HepG2 (cell line): ENCODE data around the gene SLC26A4. TPM values are rescaled to one million over a fixed set of nuclear protein-coding genes. Genes with fewer than 3 reads are reported as not detected.

Experiments
- ATAC-seq: fragments of 200-7000 bp; cut with Tn5 transposase; 3 replicates; pipeline ENCODE4 v1.9.1; 2020; ENCODE audit warnings: mild to moderate bottlenecking, moderate library complexity
- Bru-seq: library from RNA; stranded (reverse); fragments of 400-500 nt; gene quantifications from one replicate; lab custom pipeline; 2021; lab: Mats Ljungman, UMichigan
- BruChase-seq, 2 experiments: library from RNA; stranded (reverse); fragments of 400-500 nt; gene quantifications; one replicate each; lab custom pipeline; 2021; lab: Mats Ljungman, UMichigan
- BruUV-seq: library from RNA; stranded (reverse); fragments of 400-500 nt; replicated peaks from 2 replicates; lab custom pipeline; 2021; lab: Mats Ljungman, UMichigan
- CTCF ChIA-PET: fragments of 300-600 bp; formaldehyde crosslinking; extraction: SDS; loops from one replicate; lab custom pipeline; 2021; ENCODE audit warnings: low total read pairs, inconsistent platforms, low intra/inter-chr PET ratio; lab: Yijun Ruan, JAX
- POLR2A ChIA-PET: fragments of 350-600 bp; sonication (Branson Sonifier 250); formaldehyde crosslinking; loops from one replicate; lab custom pipeline; 2020; ENCODE audit warnings: antibody characterized with exemption, inconsistent platforms; lab: Yijun Ruan, JAX
- DNase-seq: peaks from one replicate; pipeline ENCODE4 v3.0.0-alpha.2; 2015; ENCODE audit warnings: low spot score
- FAIRE-seq: peaks from 3 replicates; lab custom pipeline; 2011; peaks lifted over from hg19 to GRCh38; lab: Jason Lieb, UNC
- H2AFZ ChIP-seq: one replicate; pipeline ENCODE4 v1.6.1; 2011; ENCODE audit warnings: low read length, inconsistent platforms
- H3K27ac ChIP-seq: fragments of 300-600 bp; 3 replicates; pipeline ENCODE4 v1.8.0; 2011; ENCODE audit warnings: mixed run types, mild to moderate bottlenecking, mixed read lengths, low read length, inconsistent platforms; ENCODE audit not compliant: insufficient read depth; ENCODE audit errors: extremely low read length
- H3K27me3 ChIP-seq, 2 experiments: fragments of 200-600 bp in 1 of 2; 2 replicates in 1 of 2; 3 replicates in 1 of 2; pipeline versions ENCODE4 v1.6.0 to v1.8.0; 2011; ENCODE audit warnings: low read length in 2 of 2, mild to moderate bottlenecking in 2 of 2, moderate library complexity in 2 of 2, inconsistent platforms in 1 of 2; ENCODE audit not compliant: insufficient read depth in 2 of 2, control insufficient read depth in 1 of 2
- H3K36me3 ChIP-seq, 2 experiments: fragments of 200-600 bp in 1 of 2; replicated peaks in 1 of 2; 2 replicates in 1 of 2; 3 replicates in 1 of 2; pipeline versions ENCODE4 v1.5.1 to v1.8.0; 2011; ENCODE audit warnings: low read length in 2 of 2, inconsistent platforms in 1 of 2; ENCODE audit not compliant: insufficient read depth in 2 of 2, control insufficient read depth in 1 of 2
- H3K4me1 ChIP-seq: 2 replicates; pipeline ENCODE4 v1.5.1; 2012; ENCODE audit warnings: low read length, inconsistent platforms; ENCODE audit not compliant: insufficient read depth
- H3K4me2 ChIP-seq: 2 replicates; pipeline ENCODE4 v1.6.0; 2011; ENCODE audit warnings: low read depth, low read length, inconsistent platforms
- H3K4me3 ChIP-seq, 3 experiments: fragments of 200-600 bp in 1 of 3; sonication (generic), shearing (Covaris generic) in 1 of 3; replicated peaks in 1 of 3; 2 replicates each; pipeline ENCODE4 v1.5.1; 2011 to 2016; ENCODE audit warnings: low read length in 3 of 3, inconsistent platforms in 2 of 3, low read depth in 2 of 3, mild to moderate bottlenecking in 2 of 3, control low read depth in 1 of 3, mixed read lengths in 1 of 3; ENCODE audit not compliant: insufficient read depth in 1 of 3
- H3K79me2 ChIP-seq: one replicate; pipeline ENCODE4 v1.6.1; 2011; ENCODE audit warnings: low read length, inconsistent platforms; ENCODE audit not compliant: insufficient read depth
- H3K9ac ChIP-seq: 2 replicates; pipeline ENCODE4 v1.6.0; 2011; ENCODE audit warnings: mild to moderate bottlenecking, low read depth, low read length, inconsistent platforms; ENCODE audit not compliant: insufficient read depth
- H3K9me3 ChIP-seq: 2 replicates; pipeline ENCODE4 v1.5.1; 2012; ENCODE audit warnings: mild to moderate bottlenecking, low read length
- H4K20me1 ChIP-seq: 2 replicates; pipeline ENCODE4 v1.6.0; 2011; ENCODE audit warnings: inconsistent platforms, mild to moderate bottlenecking, low read length, moderate library complexity; ENCODE audit not compliant: insufficient read depth
- CSRNP2 ChIP-seq: sonication (generic); formaldehyde crosslinking; conservative IDR thresholded peaks from 2 replicates; pipeline ENCODE4 v1.8.0; 2022; ENCODE audit warnings: low read depth, missing genetic modification reagents
- GLI4 ChIP-seq: sonication (generic); formaldehyde crosslinking; IDR thresholded peaks from 2 replicates; pipeline ENCODE4 v1.5.1; 2020; ENCODE audit warnings: missing genetic modification reagents, mild to moderate bottlenecking, moderate library complexity, borderline replicate concordance
- GMEB1 ChIP-seq: sonication (generic); formaldehyde crosslinking; IDR thresholded peaks from 2 replicates; pipeline ENCODE4 v1.5.1; 2020; ENCODE audit warnings: missing genetic modification reagents, mild to moderate bottlenecking, borderline replicate concordance
- NFATC3 ChIP-seq: sonication (generic); formaldehyde crosslinking; IDR thresholded peaks from 2 replicates; pipeline ENCODE4 v1.5.1; 2020; ENCODE audit warnings: mild to moderate bottlenecking, missing genetic modification reagents
- PLRG1 ChIP-seq: fragments of 450-650 bp; conservative IDR thresholded peaks from 2 replicates; pipeline ENCODE4 v1.6.1; 2016
- RBM39 ChIP-seq: fragments of 200-400 bp; formaldehyde crosslinking; IDR thresholded peaks from one replicate; pipeline ENCODE4 v1.6.1; 2018; ENCODE audit warnings: antibody characterized with exemption, mild to moderate bottlenecking, low read depth, low read length; ENCODE audit not compliant: poor library complexity, severe bottlenecking
- RERE ChIP-seq: IDR thresholded peaks from 2 replicates; pipeline ENCODE4 v1.6.1; 2016; ENCODE audit warnings: low read depth, missing genetic modification reagents, missing compliant biosample characterization
- TEAD3 ChIP-seq: optimal IDR thresholded peaks from 2 replicates; pipeline ENCODE3; 2016; ENCODE audit warnings: borderline replicate concordance
- ZNF274 ChIP-seq: sonication (generic); formaldehyde crosslinking; IDR thresholded peaks from 2 replicates; pipeline ENCODE4 v1.5.1; 2020; ENCODE audit warnings: mild to moderate bottlenecking, missing genetic modification reagents
- WGBS: methylation state at CpG from one replicate; pipeline ENCODE4 v1.1.6; 2017; ENCODE audit warnings: low lambda C conversion rate; 5-methylcytosine and 5-hydroxymethylcytosine counted together
- in situ Hi-C: cut with HindIII; loops from 2 replicates; pipeline ENCODE4 v1.10.0; 2017; ENCODE audit warnings: low pct_unique_long_range_greater_than_20kb; ENCODE audit not compliant: extremely low pct_ligation_motif_present
- intact Hi-C: fragments of 100-400 bp; cut with micrococcal nuclease; formaldehyde crosslinking; loops from one replicate; pipeline ENCODE4 v1.10.0; 2022; ENCODE audit not compliant: unreplicated experiment
- long read RNA-seq, 2 experiments: library from RNA in 1 of 2; library from polyadenylated mRNA in 1 of 2; stranded (forward) in 1 of 2; unstranded in 1 of 2; transcript quantifications; one replicate each; pipeline ENCODE4 v2.0.0, GENCODE V29; 2019 to 2022
- polyA minus RNA-seq, 3 experiments: library from RNA; depleted of rRNA, polyadenylated mRNA; stranded (reverse); fragments of >200 nt; gene quantifications; 2 replicates each; pipeline ENCODE4 v1.2.3, GENCODE V29; 2011; ENCODE audit warnings: low replicate concordance in 1 of 3
- polyA plus RNA-seq, 8 experiments: library from polyadenylated mRNA; depleted of rRNA in 3 of 8; stranded (reverse) in 7 of 8; unstranded in 1 of 8; fragments of >200 nt; fragmentation: Illumina TruSeq in 4 of 8; extraction: Trizol in 4 of 8; gene quantifications; 2 replicates each; pipeline versions ENCODE4 v1.2.1 to v1.2.3, GENCODE V29; 2011 to 2016; ENCODE audit warnings: low read depth in 4 of 8, missing spikeins in 1 of 8, mixed read lengths in 1 of 8; ENCODE audit not compliant: insufficient read depth in 1 of 8
- total RNA-seq, 5 experiments: library from RNA; depleted of rRNA; stranded (reverse); fragments of >200 nt; fragmentation: Illumina TruSeq; extraction: Trizol; gene quantifications; 2 replicates each; pipeline ENCODE4 v1.2.3, GENCODE V29; 2016; ENCODE audit warnings: low read depth in 1 of 5

SLC26A4 gene
- total RNA-seq (2016; rRNA removed; fragmentation: Illumina TruSeq; extraction: Trizol) = 0.11 TPM in 1 of 2 replicates, not detected in the other
- 0.09 TPM in 1 of 2 replicates, not detected in the other for total RNA-seq (2016; cell fraction: cytosol; rRNA removed; fragmentation: Illumina TruSeq; extraction: Trizol; ENCODE audit: low read depth)
- 0.04 and 0.22 TPM in 2 replicates for total RNA-seq (2016; cell fraction: insoluble cytoplasmic fraction; rRNA removed; fragmentation: Illumina TruSeq; extraction: Trizol)
- total RNA-seq (2016; cell fraction: membrane; rRNA removed; fragmentation: Illumina TruSeq; extraction: Trizol) = not detected in 2 replicates
- 0.28 TPM in 1 of 2 replicates, not detected in the other for total RNA-seq (2016; cell fraction: nucleus; rRNA removed; fragmentation: Illumina TruSeq; extraction: Trizol)
- polyA plus RNA-seq (2011; rRNA removed) = 0.08 and 0.10 TPM in 2 replicates
- 0.04 and 0.09 TPM in 2 replicates for polyA plus RNA-seq (2011; cell fraction: cytosol; rRNA removed)
- 0.23 and 0.29 TPM in 2 replicates for polyA plus RNA-seq (2011; cell fraction: nucleus; rRNA removed)
- polyA plus RNA-seq (2012) = 0.03 and 0.12 TPM in 2 replicates
- not detected in 2 replicates for polyA plus RNA-seq (2016; cell fraction: cytosol; fragmentation: Illumina TruSeq; extraction: Trizol; ENCODE audit: low read depth)
- polyA plus RNA-seq (2016; cell fraction: insoluble cytoplasmic fraction; fragmentation: Illumina TruSeq; extraction: Trizol; ENCODE audit: low read depth) = not detected in 2 replicates
- polyA plus RNA-seq (2016; cell fraction: membrane; fragmentation: Illumina TruSeq; extraction: Trizol; ENCODE audit: low read depth) = not detected in 2 replicates
- polyA plus RNA-seq (2016; cell fraction: nucleus; fragmentation: Illumina TruSeq; extraction: Trizol; ENCODE audit: insufficient read depth, low read depth) = 0.08 TPM in 1 of 2 replicates, not detected in the other
- polyA minus RNA-seq (2011; rRNA and poly(A)+ RNA removed; ENCODE audit: low replicate concordance) = 0.09 and 0.20 TPM in 2 replicates
- polyA minus RNA-seq (2011; cell fraction: cytosol; rRNA and poly(A)+ RNA removed) = 0.30 TPM in 1 of 2 replicates, not detected in the other
- 0.25 and 1.5 TPM in 2 replicates for polyA minus RNA-seq (2011; cell fraction: nucleus; rRNA and poly(A)+ RNA removed)
- percentile 7 among the genes with signal in this experiment for Bru-seq, nascent RNA
- BruChase-seq, experiment 1, labeled RNA remaining after a 6-hour chase = percentile 13 among the genes with signal in this experiment
- percentile 14 among the genes with signal in this experiment for BruChase-seq, experiment 2, labeled RNA remaining after a 2-hour chase
- long read RNA-seq, experiment 1 = 0 reads
- long read RNA-seq, experiment 2 = 0 reads

- Histone ChIP-seq H3K27me3 (peaks cover 9 to 37% of the 10 kb centered on the region in 2 experiments), H3K4me3 (peak within 1 kb of the TSS; percentile 44 to 70 (median 65)), H3K27ac (no peak within 1 kb of the TSS), H3K9ac (no peak within 1 kb of the TSS; the same call in 1 of the 2 replicates), H3K9me3 (no peaks in the 10 kb centered on the region), H4K20me1 (no peaks in the 10 kb centered on the region; the same call in 1 of the 2 replicates), H3K4me2 (peak within 1 kb of the TSS; percentile 77), H2AFZ (no peak within 1 kb of the TSS), H3K79me2 (no peaks in the 10 kb centered on the region), H3K4me1 (peaks cover 17% of the 10 kb centered on the region), H3K36me3 (no peaks in the 10 kb centered on the region)
- WGBS = 7% methylated on average over 23 of the region's 37 CpGs
- in situ Hi-C loops (no loop called here), intact Hi-C loops (no loop called here)
- no TSS peak for BruUV-seq
- peak; percentile 23; the same call in 2 of the 3 replicates for ATAC-seq
- no peak for DNase-seq
- FAIRE-seq = no peak
- POLR2A ChIA-PET = no interaction called here
- TF ChIP-seq GLI4 (CRISPR knock-in tag) (0 out of 2 replicates have a peak, but pooled peaks have one; percentile 43), TEAD3 (CRISPR knock-in tag) (peak; percentile 23), RERE (CRISPR knock-in tag) (no peak), RBM39 (peak; percentile 7), GMEB1 (CRISPR knock-in tag) (no peak), CSRNP2 (CRISPR knock-in tag) (no peak), NFATC3 (CRISPR knock-in tag) (no peak), ZNF274 (CRISPR knock-in tag) (0 out of 2 replicates have a peak, but pooled peaks have one; percentile 8), PLRG1 (no peak)
- CTCF ChIA-PET = no interaction called here
Observed at GRCh38 chr7:107660381-107661080, at the start of gene SLC26A4. TSS of gene SLC26A4 (plus strand) at chr7:107660828. CDS start at chr7:107661642, 814 bp downstream.
